Activated CD4-positive, alpha-beta memory T cell treated with anti-CD3 and anti-CD28 coated beads, Interleukin-2, amount 10 ng/mL, durations not matched to agents 7 days and 5 days (primary cell): ENCODE results near the gene DLG1. TPM values are rescaled to one million over a fixed set of nuclear protein-coding genes. Genes with fewer than 3 reads are reported as not detected.

ENCODE experiments used
- CTCF ChIA-PET: fragments of 350-600 bp; sonication (Branson Sonifier 250); formaldehyde crosslinking; loops from one replicate; lab custom pipeline; 2021; ENCODE audit warnings: antibody characterized with exemption, inconsistent platforms; lab: Charles Lee
- POLR2A ChIA-PET: fragments of 350-600 bp; sonication (Branson Sonifier 250); formaldehyde crosslinking; loops from one replicate; lab custom pipeline; 2021; ENCODE audit warnings: antibody characterized with exemption; lab: Charles Lee
- DNase-seq: peaks from one replicate; pipeline ENCODE4 v3.0.0-alpha.2; 2020
- H3K27ac Mint-ChIP-seq: one replicate; pipeline ENCODE4 v1.8.0; 2021; ENCODE audit warnings: mild to moderate bottlenecking, mixed read lengths
- H3K27me3 Mint-ChIP-seq: one replicate; pipeline ENCODE4 v1.8.0; 2021; ENCODE audit warnings: mixed read lengths
- H3K36me3 Mint-ChIP-seq: one replicate; pipeline ENCODE4 v1.8.0; 2021; ENCODE audit warnings: low read depth, mixed read lengths
- H3K4me1 Mint-ChIP-seq: one replicate; pipeline ENCODE4 v1.8.0; 2021; ENCODE audit warnings: mixed read lengths
- H3K4me3 Mint-ChIP-seq: one replicate; pipeline ENCODE4 v1.8.0; 2021; ENCODE audit warnings: mild to moderate bottlenecking, mixed read lengths
- H3K9me3 Mint-ChIP-seq: one replicate; pipeline ENCODE4 v1.8.0; 2021; ENCODE audit warnings: mixed read lengths
- total RNA-seq, 2 experiments: library from RNA; stranded (reverse); gene quantifications; one replicate each; pipeline ENCODE4 v1.2.3, GENCODE V29; 2021

DLG1 gene
- total RNA-seq, 2 experiments from 2014 or later = 58.2 to 61.4 TPM

DNA sequence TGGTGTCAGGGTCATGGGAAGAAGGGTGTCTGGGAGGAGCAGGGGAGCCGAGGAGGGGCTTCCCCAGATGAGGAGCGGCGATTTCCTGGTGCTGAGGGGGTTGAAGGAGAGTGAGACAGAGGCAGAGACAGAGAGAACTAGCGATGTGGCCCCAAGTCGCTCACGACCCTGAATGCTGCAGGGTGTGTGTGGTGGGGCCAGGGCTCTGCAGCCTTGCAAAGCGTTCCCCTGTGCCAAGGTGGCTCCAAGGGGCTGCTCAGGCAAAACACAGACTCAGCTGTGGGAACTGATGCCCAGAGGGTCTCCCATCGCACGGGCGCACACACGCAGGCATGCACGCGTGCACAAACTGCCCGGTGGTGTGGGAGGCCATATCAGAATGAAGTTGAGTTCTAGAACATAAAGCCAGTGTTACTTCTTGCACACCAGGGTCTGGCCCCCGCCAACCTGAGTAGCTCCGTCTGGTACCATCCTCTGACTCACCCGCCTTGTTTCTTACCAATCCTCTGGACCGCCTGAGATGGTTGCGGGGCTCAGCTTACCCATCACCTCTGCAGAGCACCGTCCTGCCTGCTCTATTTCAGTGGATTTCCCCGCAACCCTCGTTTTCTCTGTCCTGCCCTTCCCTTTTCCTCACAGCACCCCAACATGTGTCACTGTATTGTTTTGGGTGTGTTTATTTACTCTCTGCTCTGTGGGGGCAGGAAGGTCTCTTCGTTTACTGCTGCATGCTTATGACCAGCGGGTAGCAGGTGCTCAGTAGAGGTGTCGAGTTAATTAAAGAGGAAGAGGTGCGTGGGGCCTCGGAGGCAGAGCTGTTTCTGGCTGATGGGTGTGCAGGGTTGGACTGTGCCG, 273.3 kb downstream of the DLG1 start:
- peak; percentile 14 for DNase-seq
- CTCF ChIA-PET = no interaction called here
- no peak overlapping the region for H3K27ac Mint-ChIP-seq
- POLR2A ChIA-PET = interaction anchor here (2.9 kb wide), 1 partner anchor 21 kb away, joined by 9 read pairs; no protein-coding TSS in a partner anchor
- H3K4me3 Mint-ChIP-seq = no peak overlapping the region
- H3K27me3 Mint-ChIP-seq = peaks cover 16% of the 10 kb centered on the region
- peaks cover 23% of the 10 kb centered on the region for H3K4me1 Mint-ChIP-seq
- no peaks in the 10 kb centered on the region for H3K36me3 Mint-ChIP-seq
- H3K9me3 Mint-ChIP-seq = no peaks in the 10 kb centered on the region

- H3K27ac Mint-ChIP-seq = no peak overlapping the region
- no peak overlapping the region for H3K4me3 Mint-ChIP-seq
- ChIA-PET POLR2A (interaction anchor here (2.1 to 2.9 kb wide), 2 partner anchors 8 to 20 kb away, joined by 5 to 9 read pairs; no protein-coding TSS in a partner anchor), CTCF (interaction anchor here (1.8 kb wide), 1 partner anchor 11 kb away, joined by 7 read pairs; no protein-coding TSS in a partner anchor)
- H3K27me3 Mint-ChIP-seq = peaks cover 18% of the 10 kb centered on the region
- DNase-seq = peak; percentile 14
- no peaks in the 10 kb centered on the region for H3K36me3 Mint-ChIP-seq
- H3K4me1 Mint-ChIP-seq = peaks cover 19% of the 10 kb centered on the region
- H3K9me3 Mint-ChIP-seq = no peaks in the 10 kb centered on the region
These were observed 274.3 kb downstream of the DLG1 start for GRCh38 chr3:197023998-197024651.

DNA sequence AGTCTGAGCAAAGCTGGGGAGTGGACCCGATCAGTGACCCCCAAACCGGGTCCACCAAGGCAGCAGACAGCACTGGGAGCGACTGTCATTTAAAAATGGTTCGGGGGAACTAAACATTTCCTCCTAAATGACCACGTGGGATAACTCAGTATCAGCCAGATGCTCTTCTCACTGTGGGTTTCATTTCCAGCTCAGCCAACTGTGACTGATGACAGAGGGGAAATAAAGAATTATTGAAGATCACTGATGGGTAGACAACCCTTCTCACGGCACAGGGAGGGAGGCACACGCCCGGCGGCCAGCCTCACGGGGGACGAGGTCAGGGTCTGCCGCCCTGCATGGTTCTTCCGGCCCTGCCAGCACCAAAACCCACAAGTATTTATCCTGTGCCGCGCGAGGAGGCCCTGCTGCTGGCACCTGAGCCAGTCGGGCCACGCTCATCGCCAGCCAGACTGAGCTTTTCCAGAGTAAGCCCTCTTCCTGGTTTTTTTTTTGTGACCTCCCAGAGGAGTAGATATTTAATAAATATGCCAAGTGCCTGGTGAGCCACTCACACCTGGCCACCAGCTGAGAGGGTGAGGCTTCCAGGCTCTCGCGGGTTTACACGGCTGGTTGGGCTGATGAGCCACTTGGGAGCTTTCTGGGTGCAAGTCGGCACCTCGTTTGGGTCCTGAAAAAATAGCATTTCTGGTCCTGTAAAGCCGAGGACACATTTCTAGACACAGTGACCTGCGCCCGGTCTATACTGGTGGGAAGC, 275.0 kb downstream of the DLG1 start:
- POLR2A ChIA-PET = interaction anchor here (1.1 to 2.9 kb wide), 4 partner anchors 8 to 81 kb away, joined by 3 to 9 read pairs (median 4); partner anchors contain the start of gene NCBP2
- Mint-ChIP-seq H3K4me1 (peaks cover 15% of the 10 kb centered on the region), H3K9me3 (no peaks in the 10 kb centered on the region), H3K4me3 (no peak overlapping the region), H3K27me3 (peaks cover 18% of the 10 kb centered on the region), H3K27ac (no peak overlapping the region), H3K36me3 (no peaks in the 10 kb centered on the region)
- peak; percentile 14 for DNase-seq
- CTCF ChIA-PET = interaction anchor here (1.0 to 1.8 kb wide), 2 partner anchors 12 to 504 kb away, joined by 3 to 7 read pairs; no protein-coding TSS in a partner anchor

- ChIA-PET POLR2A (interaction anchor here (1.1 to 2.9 kb wide), 4 partner anchors 9 to 80 kb away, joined by 3 to 9 read pairs (median 4); partner anchors contain the start of gene NCBP2), CTCF (interaction anchor here (1.0 to 1.8 kb wide), 2 partner anchors 12 to 504 kb away, joined by 3 to 7 read pairs; no protein-coding TSS in a partner anchor)
- no peaks in the 10 kb centered on the region for H3K9me3 Mint-ChIP-seq
- H3K27me3 Mint-ChIP-seq = peaks cover 18% of the 10 kb centered on the region
- peaks cover 14% of the 10 kb centered on the region for H3K4me1 Mint-ChIP-seq
- H3K4me3 Mint-ChIP-seq = no peak overlapping the region
- H3K27ac Mint-ChIP-seq = no peak overlapping the region
- H3K36me3 Mint-ChIP-seq = no peaks in the 10 kb centered on the region
- DNase-seq = peak; percentile 12
These were observed 275.8 kb downstream of the DLG1 start for GRCh38 chr3:197022405-197023231.

DNA sequence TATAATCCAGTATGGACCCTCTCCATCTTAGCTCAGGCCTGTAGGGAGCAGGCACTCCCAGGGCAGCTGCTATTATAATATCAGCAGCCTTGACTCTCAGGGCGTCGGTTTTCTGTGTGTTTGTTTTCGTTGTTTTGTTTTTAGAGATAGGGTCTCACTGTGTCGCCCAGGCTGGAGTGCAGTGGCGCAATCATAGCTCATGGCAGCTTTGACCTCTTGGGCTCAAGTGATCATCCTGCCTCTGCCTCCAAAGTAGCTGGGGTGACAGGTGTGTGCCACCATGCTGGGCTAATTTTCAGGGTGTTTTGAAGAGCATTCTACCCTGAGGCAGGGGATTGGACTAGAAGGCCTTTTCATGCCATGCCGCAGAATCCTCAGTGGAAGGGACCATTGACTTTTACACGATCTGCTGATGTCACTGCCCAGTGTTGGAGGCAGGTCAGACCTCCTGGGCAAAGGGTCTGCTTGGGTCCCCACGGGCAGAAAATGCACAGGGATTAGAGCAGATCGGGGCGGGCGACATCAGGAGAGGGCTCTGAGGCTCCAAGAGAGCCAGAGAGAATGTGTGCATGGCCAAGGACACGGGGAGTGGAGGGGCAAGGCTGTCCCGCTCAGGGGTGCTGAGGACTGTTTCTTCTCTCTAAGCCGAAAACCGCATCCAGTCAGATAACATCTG, 276.5 kb downstream of the DLG1 start:
- Mint-ChIP-seq H3K27ac (no peak overlapping the region), H3K4me3 (no peak overlapping the region), H3K27me3 (peaks cover 18% of the 10 kb centered on the region), H3K9me3 (no peaks in the 10 kb centered on the region), H3K4me1 (peaks cover 14% of the 10 kb centered on the region), H3K36me3 (no peaks in the 10 kb centered on the region)
- ChIA-PET POLR2A (interaction anchor here (1.1 to 2.9 kb wide), 3 partner anchors 10 to 80 kb away, joined by 3 to 9 read pairs (median 5); partner anchors contain the start of gene NCBP2), CTCF (interaction anchor here (0.7 to 1.8 kb wide), 3 partner anchors 8 to 503 kb away, joined by 3 to 7 read pairs (median 3); partner anchors contain the start of gene MELTF)
- DNase-seq = no peak

GRCh38 chr3:197021231-197021630, 277.2 kb downstream of the DLG1 start:
- H3K4me1 Mint-ChIP-seq = peaks cover 14% of the 10 kb centered on the region
- H3K9me3 Mint-ChIP-seq = no peaks in the 10 kb centered on the region
- ChIA-PET CTCF (interaction anchor here (0.7 kb wide), 1 partner anchor 8 kb away, joined by 3 read pairs; the partner anchor contains the start of gene MELTF), POLR2A (no interaction called here)
- H3K4me3 Mint-ChIP-seq = no peak overlapping the region
- no peak for DNase-seq
- no peak overlapping the region for H3K27ac Mint-ChIP-seq
- H3K36me3 Mint-ChIP-seq = no peaks in the 10 kb centered on the region
- H3K27me3 Mint-ChIP-seq = peaks cover 18% of the 10 kb centered on the region

DNA sequence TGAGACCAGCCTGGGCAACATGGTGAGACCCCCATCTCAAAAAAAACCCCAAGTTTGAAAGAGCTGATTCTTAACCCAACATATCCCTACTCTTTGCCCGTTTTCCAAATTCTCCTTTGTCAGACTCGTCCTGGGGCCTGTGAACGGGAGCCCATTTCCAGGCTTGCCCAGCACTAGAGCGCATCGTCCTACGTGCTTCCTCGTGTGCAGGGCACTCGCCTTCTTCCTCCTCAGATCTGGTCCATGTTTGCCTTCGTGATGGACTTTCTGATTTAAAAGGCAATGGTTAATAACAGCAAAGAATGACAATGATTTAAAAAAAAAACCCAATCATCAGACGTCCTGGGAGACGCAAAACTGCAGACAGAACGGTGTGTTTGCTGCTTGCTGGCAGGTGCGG, 278.9 kb downstream of the DLG1 start:
- DNase-seq = no peak
- peaks cover 14% of the 10 kb centered on the region for H3K4me1 Mint-ChIP-seq
- no peak overlapping the region for H3K27ac Mint-ChIP-seq
- ChIA-PET POLR2A (interaction anchor here (1.2 kb wide), 1 partner anchor 10 kb away, joined by 3 read pairs; the partner anchor contains the start of gene MELTF), CTCF (interaction anchor here (2.6 kb wide), 1 partner anchor 10 kb away, joined by 10 read pairs; the partner anchor contains the start of gene MELTF)
- no peak overlapping the region for H3K4me3 Mint-ChIP-seq
- no peaks in the 10 kb centered on the region for H3K36me3 Mint-ChIP-seq
- H3K27me3 Mint-ChIP-seq = peaks cover 14% of the 10 kb centered on the region
- no peaks in the 10 kb centered on the region for H3K9me3 Mint-ChIP-seq

DNA sequence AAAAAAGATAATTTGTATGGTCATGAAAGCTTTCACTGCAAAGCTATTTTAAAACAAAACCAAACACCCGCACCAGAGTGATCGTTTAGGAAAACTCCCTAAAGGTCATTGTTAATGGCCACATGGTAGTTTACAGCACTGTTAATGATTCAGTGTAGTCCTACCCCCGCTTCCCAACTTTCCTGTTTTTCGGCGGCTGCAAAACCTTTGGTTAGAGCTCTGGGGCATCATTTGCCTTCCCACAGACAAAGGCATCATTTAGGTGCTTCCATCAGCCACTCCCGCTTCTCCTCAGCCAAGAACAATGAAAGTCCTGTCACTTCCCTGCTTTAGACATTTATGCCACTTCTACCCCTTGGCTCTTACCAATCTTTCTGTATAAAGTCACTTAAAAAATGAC, 279.4 kb downstream of the DLG1 start:
- Mint-ChIP-seq H3K4me1 (peaks cover 14% of the 10 kb centered on the region), H3K4me3 (no peak overlapping the region), H3K27me3 (peaks cover 13% of the 10 kb centered on the region), H3K36me3 (no peaks in the 10 kb centered on the region), H3K27ac (no peak overlapping the region), H3K9me3 (no peaks in the 10 kb centered on the region)
- DNase-seq = no peak
- ChIA-PET POLR2A (interaction anchor here (1.2 kb wide), 1 partner anchor 10 kb away, joined by 3 read pairs; the partner anchor contains the start of gene MELTF), CTCF (interaction anchor here (2.6 kb wide), 1 partner anchor 11 kb away, joined by 10 read pairs; the partner anchor contains the start of gene MELTF)

GRCh38 chr3:197017003-197017402, 281.4 kb downstream of the DLG1 start:
- ChIA-PET CTCF (interaction anchor here (1.0 to 2.1 kb wide), 2 partner anchors 12 kb away, joined by 4 to 6 read pairs; partner anchors contain the start of gene MELTF), POLR2A (no interaction called here)
- H3K4me1 Mint-ChIP-seq = no peaks in the 10 kb centered on the region
- H3K27ac Mint-ChIP-seq = no peak overlapping the region
- DNase-seq = no peak
- no peaks in the 10 kb centered on the region for H3K36me3 Mint-ChIP-seq
- peaks cover 6% of the 10 kb centered on the region for H3K27me3 Mint-ChIP-seq
- no peak overlapping the region for H3K4me3 Mint-ChIP-seq
- H3K9me3 Mint-ChIP-seq = no peaks in the 10 kb centered on the region

DNA sequence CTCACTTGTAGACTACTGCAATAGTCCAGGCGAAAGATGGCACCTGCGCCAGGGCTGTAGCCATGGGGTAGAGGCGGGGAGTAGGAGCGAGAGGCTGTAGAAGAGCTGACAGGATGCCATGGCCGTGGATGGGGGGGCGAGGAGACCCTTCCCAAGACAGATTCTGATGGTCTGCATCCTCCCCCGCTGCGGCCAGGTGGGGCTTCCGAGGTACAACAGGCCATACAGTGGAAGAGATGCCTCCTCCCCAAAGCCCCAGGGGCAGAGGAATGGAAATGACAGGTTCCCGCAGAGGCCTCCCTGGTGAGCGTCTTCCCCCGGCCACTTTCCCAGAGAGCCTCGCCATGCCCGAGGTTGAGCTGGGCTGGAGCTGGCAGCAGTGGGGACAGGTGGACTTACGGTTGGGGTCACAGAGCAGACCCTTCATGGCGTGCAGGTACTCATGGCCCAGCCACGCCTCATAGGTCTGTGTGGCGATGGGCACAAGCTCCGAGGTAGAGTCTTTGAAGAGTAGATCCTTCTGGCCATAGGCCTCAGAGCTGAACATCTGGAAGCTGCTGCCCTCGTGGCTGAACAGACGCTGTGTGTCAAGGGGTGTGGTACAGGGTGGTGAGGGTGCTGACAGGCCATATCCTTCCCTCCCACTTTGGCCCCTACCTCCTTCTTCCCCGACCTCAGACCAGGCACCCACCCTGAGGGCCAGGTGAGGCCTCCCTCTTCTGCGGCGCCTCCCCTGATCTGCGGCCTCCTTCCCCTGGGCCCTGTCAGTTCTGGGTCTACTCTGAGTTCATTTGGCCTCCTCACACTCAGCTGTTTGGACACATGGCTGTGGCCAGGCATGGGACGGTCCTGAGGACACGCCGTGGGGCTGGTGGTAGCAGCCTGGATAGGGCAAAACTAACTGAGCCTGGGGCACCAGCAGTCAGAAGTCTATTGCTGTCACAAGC, 282.3 kb downstream of the DLG1 start:
- H3K27ac Mint-ChIP-seq = no peak overlapping the region
- H3K36me3 Mint-ChIP-seq = no peaks in the 10 kb centered on the region
- H3K27me3 Mint-ChIP-seq = peaks cover 2% of the 10 kb centered on the region
- DNase-seq = no peak
- POLR2A ChIA-PET = no interaction called here
- CTCF ChIA-PET = interaction anchor here (0.5 to 2.1 kb wide), 3 partner anchors 11 to 162 kb away, joined by 3 to 6 read pairs (median 4); partner anchors contain the start of gene MELTF
- no peaks in the 10 kb centered on the region for H3K9me3 Mint-ChIP-seq
- no peaks in the 10 kb centered on the region for H3K4me1 Mint-ChIP-seq
- no peak overlapping the region for H3K4me3 Mint-ChIP-seq
